Smooth muscle cell of the brain vasculature (primary cell): ENCODE measurements around the gene ZNF638.
"Not testable (repeated sequence)": the region's sequence is repeated elsewhere in the genome, so short reads cannot be mapped to it uniquely, and the experiment has no call there.

Source experiments
- DNase-seq: peaks from one replicate; pipeline ENCODE4 v3.0.0-alpha.2; 2012; ENCODE audit warnings: low read depth, low spot score

Gene ZNF638

DNA sequence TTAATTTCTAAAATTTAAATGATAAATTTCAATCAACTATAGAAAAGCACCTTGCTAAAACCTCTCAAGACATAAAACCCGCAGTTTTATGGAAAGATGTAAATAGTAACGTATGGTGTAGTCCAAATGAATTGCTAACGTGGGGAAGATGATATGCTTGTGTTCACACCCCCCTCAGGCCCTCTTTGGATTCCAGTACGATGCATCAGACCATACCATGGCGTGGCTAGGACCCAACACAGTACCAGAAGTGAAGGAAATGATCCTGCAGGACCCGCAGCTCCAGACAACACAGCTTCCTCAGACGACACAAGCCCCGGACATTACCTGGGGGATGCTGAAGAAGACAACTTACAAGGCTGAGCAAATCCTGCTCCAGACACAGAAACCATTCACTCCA, 61.6 kb downstream of the ZNF638 start:
- DNase-seq, result no peak

- DNase-seq, result no peak
Measured at GRCh38 chr2:71395471-71395870, 63.9 kb downstream of the ZNF638 start.

DNA sequence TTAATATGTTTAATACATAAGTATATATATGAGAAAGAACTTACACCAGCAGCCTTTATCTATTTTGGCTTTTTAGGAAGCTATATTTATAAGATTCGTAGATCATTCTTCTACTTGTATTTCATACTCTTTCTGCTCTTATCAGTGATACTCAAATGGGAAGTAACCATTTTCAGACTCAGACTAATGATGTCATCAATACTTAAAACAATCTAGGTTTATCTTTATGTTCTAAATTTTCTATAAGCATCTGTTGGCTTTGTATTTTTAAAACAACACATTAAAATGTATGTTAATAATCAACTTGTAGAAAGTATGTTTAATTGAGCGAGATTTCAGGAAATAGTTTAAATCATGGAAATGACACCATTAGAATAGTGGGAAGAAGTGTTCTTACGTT, 70.8 kb downstream of the ZNF638 start:
- no peak for DNase-seq

- DNase-seq, result no peak
Measured at GRCh38 chr2:71409611-71410010, 78.0 kb downstream of the ZNF638 start.

- no peak for DNase-seq
Measured at GRCh38 chr2:71410696-71411095, 79.1 kb downstream of the ZNF638 start.

DNA sequence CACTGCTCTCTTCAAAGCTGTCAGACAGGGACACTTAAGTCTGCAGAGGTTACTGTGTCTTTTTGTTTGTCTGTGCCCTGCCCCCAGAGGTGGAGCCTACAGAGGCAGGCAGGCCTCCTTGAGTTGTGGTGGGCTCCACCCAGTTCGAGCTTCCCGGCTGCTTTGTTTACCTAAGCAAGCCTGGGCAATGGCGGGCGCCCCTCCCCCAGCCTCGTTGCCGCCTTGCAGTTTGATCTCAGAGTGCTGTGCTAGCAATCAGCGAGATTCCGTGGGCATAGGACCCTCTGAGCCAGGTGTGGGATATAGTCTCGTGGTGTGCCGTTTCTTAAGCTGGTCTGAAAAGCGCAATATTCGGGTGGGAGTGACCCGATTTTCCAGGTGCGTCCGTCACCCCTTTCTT, 85.3 kb downstream of the ZNF638 start:
- not testable (repeated sequence) for DNase-seq

- no peak for DNase-seq
Measured at GRCh38 chr2:71417300-71418202, 86.0 kb downstream of the ZNF638 start.

DNA sequence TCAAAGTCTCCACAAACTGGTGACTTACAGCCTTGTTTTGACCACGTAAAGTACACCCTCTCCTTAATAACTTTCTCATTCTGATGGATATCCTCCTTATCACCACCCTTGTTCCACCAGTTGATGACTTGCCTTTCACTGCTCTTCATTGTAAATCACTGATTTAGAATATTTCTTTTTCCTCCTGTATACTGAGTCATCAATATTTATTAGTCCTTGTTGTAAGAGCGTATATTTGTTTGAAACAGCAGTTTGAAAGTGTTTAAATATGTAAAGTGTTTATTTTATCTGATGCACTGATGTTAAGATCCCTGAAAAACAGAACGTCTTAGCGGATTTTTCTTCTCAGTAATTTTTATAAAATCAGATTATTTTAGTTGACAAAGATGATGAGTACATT, 87.6 kb downstream of the ZNF638 start:
- DNase-seq, result no peak

- no peak for DNase-seq
Measured at GRCh38 chr2:71419976-71420375, 88.4 kb downstream of the ZNF638 start.

DNA sequence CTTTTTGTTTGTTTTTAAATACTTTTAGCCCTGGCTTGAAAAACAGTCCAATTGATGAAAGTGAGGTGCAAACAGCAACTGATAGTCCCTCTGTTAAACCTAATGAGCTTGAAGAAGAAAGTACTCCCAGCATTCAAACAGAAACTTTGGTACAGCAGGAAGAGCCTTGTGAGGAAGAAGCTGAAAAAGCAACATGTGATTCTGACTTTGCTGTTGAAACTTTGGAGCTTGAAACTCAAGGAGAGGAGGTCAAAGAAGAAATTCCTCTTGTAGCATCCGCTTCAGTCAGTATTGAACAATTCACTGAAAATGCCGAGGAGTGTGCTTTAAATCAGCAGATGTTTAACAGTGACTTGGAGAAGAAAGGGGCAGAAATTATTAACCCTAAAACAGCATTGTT, 91.2 kb downstream of the ZNF638 start:
- no peak for DNase-seq

GRCh38 chr2:71423817-71424420, 92.3 kb downstream of the ZNF638 start:
- DNase-seq, result no peak

DNA sequence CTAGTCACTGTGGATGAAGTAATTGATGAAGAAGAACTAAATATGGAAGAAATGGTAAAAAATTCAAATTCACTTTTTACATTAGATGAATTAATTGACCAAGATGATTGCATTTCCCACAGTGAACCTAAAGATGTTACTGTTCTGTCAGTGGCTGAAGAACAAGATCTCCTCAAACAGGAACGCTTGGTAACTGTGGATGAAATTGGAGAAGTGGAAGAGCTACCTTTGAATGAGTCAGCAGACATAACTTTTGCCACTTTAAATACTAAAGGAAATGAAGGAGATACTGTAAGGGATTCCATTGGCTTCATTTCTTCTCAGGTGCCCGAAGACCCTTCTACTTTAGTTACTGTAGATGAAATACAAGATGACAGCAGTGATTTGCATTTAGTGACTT, 95.1 kb downstream of the ZNF638 start:
- no peak for DNase-seq

DNA sequence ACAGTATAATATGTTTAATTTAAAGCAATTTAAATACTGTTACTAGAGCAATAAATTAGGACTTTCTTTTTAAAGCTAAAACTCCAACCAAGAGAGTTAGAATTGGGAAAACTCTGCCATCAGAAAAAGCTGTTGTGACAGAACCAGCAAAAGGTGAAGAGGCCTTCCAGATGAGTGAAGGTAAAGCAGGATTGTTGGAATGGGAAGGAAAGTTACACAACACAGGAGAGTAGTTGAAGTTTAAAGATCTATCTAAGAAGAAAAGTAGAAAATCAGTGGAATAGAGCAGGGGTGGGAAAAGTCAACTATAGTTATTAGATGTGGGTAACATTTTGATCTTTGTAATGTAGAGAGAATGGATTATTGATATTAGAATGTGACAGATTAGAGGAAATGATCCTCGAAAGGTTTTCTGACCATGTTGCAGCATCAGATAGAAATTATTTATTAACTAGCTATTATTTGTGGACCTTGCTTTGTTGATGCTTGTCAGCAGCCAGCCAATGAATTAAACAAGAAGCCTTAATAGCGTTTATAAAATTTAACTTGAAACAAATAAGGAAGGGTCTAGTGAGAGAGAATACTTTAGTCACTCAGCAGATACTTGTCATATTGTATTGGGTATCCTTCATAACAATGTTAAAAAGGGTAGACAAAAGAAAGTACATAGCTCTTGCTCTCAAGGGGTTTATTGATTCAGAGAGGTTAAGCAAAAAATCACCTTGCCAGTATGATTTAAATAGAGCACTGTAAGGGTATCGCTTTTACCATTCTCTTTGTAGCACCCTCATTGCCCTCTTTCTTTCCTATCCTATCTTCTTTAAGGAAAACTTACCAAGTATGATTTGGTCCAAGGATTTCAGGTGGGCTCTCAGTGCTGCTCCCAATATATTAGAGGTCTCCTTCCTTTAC, 97.1 kb downstream of the ZNF638 start:
- DNase-seq, result no peak

- DNase-seq, result not testable (repeated sequence)
Measured at GRCh38 chr2:71445142-71445541, 113.6 kb downstream of the ZNF638 start.

- DNase-seq, result no peak
Measured at GRCh38 chr2:71446505-71446904, 114.9 kb downstream of the ZNF638 start.

DNA sequence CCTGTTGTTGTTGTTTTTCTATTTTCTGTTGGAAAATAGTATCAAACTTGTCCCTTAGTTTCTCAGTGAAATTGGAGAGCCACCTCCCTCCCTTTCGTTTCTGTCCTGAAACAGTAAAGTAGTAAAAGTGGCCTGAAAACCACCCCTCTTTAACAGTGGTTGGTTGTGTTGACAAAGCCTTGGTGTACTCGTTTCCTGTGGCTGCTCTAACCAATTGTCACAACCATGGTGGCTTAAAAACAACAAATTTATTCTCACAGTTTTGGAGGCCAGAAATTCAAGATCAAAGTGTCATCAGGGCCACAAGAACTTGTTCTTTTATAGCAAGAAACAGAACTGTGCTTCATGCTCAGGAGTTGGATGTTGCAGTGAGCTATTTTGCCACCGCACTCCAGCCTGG, 117.8 kb downstream of the ZNF638 start:
- no peak for DNase-seq

- no peak for DNase-seq
Measured at GRCh38 chr2:71451705-71452104, 120.1 kb downstream of the ZNF638 start.

GRCh38 chr2:71452565-71452964, 121.0 kb downstream of the ZNF638 start:
- DNase-seq, result no peak

DNA sequence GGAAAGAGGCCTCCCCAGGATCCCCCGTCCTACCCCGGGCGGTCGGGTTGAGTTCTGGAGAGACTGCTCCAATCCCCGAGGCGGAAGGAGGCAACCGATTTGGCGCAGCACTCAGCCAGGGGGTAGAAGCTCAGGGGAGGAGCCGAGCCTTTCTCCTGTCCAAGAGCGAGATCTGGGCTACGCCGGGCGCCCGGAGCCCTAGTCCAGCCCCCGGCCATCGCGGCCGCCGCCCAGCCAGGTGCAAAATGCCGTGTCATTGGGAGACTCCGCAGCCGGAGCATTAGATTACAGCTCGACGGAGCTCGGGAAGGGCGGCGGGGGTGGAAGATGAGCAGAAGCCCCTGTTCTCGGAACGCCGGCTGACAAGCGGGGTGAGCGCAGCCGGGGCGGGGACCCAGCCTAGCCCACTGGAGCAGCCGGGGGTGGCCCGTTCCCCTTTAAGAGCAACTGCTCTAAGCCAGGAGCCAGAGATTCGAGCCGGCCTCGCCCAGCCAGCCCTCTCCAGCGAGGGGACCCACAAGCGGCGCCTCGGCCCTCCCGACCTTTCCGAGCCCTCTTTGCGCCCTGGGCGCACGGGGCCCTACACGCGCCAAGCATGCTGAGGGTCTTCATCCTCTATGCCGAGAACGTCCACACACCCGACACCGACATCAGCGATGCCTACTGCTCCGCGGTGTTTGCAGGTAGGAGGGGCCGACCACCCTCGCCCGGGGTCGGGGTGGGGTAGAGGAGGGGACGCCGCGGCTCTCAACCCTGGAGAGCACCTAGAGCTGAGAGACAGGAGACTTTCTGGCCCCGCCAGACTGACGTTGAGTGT, 122.0 kb downstream of the ZNF638 start, which contains the start of gene DYSF:
DYSF (plus strand) TSS at position 158 of the 817 bp plus-strand sequence.
- no peak for DNase-seq

GRCh38 chr2:71454221-71455010, 122.8 kb downstream of the ZNF638 start:
- DNase-seq, result no peak
